ENCODE results near the gene TFB1M. TPM values are rescaled to one million over a fixed set of nuclear protein-coding genes. Genes with fewer than 3 reads are reported as not detected.
A peak's percentile ranks its signal among the peaks of the same experiment; 100 is the strongest.
"Not testable (repeated sequence)": the region's sequence is repeated elsewhere in the genome, so short reads cannot be mapped to it uniquely, and the experiment has no call there.

The TFB1M gene
- total RNA-seq, 2 experiments from 2014 or later, result 32.4 to 36.3 TPM

DNA sequence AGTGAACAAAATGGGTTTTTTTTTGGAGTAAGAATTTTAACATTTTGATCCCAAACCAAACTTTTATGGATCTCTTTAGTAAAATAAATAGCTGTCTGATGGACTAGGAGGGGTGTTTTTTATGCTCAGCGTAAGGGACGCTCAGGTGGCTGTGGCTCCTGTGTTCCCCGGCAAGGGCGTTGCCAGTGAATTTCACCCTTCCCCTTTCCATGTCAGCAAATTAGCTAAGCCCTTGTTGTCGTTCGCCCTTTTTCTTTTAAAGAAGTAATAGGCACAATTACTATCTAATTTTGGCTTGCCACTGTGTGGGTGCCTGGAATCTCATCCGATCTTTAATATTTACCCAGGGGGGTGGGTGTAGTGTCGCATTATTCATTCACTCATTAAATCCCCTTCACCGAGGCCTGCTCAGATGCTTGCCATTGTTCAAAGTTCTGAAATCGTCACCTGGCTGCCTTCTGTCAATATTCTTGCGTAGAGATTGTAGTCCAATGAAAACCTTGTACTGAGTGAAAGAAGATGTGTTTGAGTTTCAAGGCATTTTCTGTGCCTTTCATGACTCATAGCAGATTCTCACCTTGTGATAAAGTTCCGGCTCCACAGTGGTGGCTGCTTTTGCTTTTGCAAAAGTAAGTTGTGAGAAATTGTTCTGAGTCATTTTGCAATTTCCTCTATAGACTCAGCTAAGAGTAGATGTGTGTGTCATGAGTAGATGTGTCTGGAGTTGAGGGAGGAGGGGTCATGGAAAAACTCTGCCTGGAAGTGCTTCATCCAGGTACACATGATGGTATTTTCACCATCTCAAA is 90.4 kb downstream of the TFB1M start:
- peak overlapping the region; percentile 28 for H3K27ac Mint-ChIP-seq
- H3K4me3 Mint-ChIP-seq, result no peak overlapping the region

DNA sequence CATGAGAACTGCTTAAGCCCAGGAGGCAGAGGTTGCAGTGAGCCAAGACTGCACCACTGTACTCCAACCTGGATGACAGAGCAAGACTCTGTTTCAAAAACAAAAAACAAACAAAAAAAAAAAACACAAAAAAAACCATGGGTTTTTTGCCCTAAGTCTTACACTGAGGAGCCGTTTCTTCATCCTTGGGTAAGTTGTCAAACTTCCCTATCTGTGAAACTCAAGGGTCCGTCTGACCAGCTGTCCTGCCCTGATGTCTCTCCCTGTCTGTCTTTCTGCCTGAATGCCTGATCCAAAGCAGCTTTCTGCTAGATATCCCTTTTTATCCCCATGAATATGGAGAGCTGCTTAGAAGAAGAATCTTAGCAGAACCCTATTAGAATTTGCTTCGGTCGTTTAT is 91.8 kb downstream of the TFB1M start:
- Mint-ChIP-seq H3K9me3 (no peaks in the 10 kb centered on the region), H3K27ac (no peak overlapping the region), H3K4me3 (no peak overlapping the region), H3K4me1 (peaks cover 14% of the 10 kb centered on the region), H3K27me3 (peaks cover 4% of the 10 kb centered on the region), H3K36me3 (no peaks in the 10 kb centered on the region)
- no peak for ATAC-seq (ENCODE audit: low read depth)
- DNase-seq, result no peak
- POLR2A ChIA-PET, result no interaction called here

More for the DNA sequence above, 90.4 kb downstream of the TFB1M start:
- Mint-ChIP-seq H3K36me3 (no peaks in the 10 kb centered on the region), H3K9me3 (no peaks in the 10 kb centered on the region), H3K27me3 (peaks cover 5% of the 10 kb centered on the region), H3K4me1 (peaks cover 14% of the 10 kb centered on the region)
- POLR2A ChIA-PET, result no interaction called here
- DNase-seq, result no peak
- peak; percentile 83 for ATAC-seq (ENCODE audit: low read depth)

DNA sequence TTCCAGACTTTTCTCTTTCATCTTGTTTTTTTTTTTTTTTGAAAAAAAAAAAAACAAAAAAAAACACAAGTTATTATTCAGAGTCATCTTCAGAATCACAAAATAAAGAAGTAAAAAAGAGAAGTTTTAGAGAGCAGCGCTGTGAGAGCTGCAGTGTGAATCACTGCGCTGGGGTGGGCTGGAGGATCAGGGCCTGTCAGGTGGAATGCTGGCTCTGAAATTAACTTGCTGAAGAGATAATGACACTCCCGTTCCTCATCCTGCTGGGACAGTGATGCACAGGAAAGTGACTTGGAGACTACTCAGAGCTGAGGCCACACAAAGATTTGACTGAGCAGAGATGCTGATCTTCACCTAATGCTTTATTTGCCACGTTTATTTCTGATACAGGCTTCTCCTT is 93.2 kb downstream of the TFB1M start:
- ATAC-seq (ENCODE audit: low read depth) (no peak), DNase-seq (no peak)
- POLR2A ChIA-PET, result no interaction called here
- Mint-ChIP-seq H3K4me1 (peaks cover 14% of the 10 kb centered on the region), H3K36me3 (no peaks in the 10 kb centered on the region), H3K27me3 (peaks cover 11% of the 10 kb centered on the region), H3K9me3 (no peaks in the 10 kb centered on the region), H3K4me3 (no peak overlapping the region), H3K27ac (no peak overlapping the region)

DNA sequence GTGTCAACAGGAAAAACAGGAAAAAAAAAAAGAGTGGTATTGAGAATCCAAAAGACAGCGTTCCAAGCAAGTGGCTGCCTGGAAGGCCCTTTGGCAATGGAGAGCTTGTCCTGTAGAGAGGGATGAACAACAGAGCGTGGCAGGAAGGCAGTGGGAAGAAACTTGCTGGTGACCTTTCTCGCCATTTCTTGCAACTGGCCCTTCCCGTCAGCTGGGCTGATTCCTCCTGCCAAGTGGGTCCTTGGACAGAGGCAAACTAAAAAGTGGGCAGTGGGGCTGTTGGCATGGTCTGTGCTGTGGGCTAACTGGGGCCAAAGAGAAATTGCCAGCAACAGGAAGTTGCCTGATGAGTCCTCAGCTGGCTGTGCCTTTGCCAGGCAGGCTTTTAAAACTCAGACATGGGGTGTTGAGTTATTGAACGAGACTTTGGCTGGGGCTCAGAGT is 94.4 kb downstream of the TFB1M start:
- POLR2A ChIA-PET, result no interaction called here
- ATAC-seq (ENCODE audit: low read depth) (no peak), DNase-seq (no peak)
- Mint-ChIP-seq H3K4me1 (peaks cover 14% of the 10 kb centered on the region), H3K36me3 (no peaks in the 10 kb centered on the region), H3K9me3 (no peaks in the 10 kb centered on the region), H3K27ac (no peak overlapping the region), H3K4me3 (no peak overlapping the region), H3K27me3 (peaks cover 9% of the 10 kb centered on the region)

DNA sequence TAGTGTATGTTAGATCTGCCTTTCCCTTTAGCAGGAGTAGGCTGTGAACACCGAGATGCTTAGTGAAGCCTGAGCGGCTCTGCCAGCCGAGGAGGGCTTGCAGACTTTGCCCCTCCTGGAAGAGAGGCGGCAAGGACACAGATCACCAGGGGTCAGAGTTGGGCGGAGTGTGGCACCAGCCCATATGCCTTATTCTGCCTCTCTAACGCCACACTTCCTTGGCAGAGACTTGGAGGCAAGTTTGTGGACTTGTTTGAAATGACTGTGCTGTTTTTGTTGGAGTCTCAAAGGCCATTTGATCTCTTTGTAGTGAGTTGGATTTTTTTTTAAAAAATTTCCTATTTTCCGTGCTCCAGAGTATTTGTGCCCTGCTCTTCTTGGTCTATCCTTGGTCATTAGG is 95.0 kb downstream of the TFB1M start:
- H3K36me3 Mint-ChIP-seq, result no peaks in the 10 kb centered on the region
- POLR2A ChIA-PET, result no interaction called here

DNA sequence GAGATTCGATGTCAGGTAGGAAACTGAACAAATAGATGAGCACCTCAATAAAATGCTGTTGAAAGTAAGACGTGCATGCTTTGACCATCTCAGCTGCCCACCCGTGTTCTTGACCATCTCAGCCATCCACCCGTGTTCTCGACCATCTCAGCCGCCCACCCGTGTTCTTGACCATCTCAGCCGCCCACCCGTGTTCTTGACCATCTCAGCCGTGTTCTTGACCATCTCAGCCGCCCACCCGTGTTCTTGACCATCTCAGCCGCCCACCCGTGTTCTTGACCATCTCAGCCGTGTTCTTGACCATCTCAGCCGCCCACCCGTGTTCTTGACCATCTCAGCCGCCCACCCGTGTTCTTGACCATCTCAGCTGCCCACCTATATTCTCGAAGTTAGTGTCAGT is 95.6 kb downstream of the TFB1M start:
- POLR2A ChIA-PET; H3K27me3 Mint-ChIP-seq; H3K4me1 Mint-ChIP-seq; H3K27ac Mint-ChIP-seq; H3K36me3 Mint-ChIP-seq; H3K4me3 Mint-ChIP-seq; DNase-seq; ATAC-seq (ENCODE audit: low read depth); H3K9me3 Mint-ChIP-seq: not testable (repeated sequence)

More for the DNA sequence above, 95.0 kb downstream of the TFB1M start:
- ATAC-seq (ENCODE audit: low read depth), result no peak
- Mint-ChIP-seq H3K27me3 (peaks cover 9% of the 10 kb centered on the region), H3K27ac (no peak overlapping the region), H3K4me1 (peaks cover 9% of the 10 kb centered on the region), H3K9me3 (no peaks in the 10 kb centered on the region), H3K4me3 (no peak overlapping the region)
- no peak for DNase-seq

DNA sequence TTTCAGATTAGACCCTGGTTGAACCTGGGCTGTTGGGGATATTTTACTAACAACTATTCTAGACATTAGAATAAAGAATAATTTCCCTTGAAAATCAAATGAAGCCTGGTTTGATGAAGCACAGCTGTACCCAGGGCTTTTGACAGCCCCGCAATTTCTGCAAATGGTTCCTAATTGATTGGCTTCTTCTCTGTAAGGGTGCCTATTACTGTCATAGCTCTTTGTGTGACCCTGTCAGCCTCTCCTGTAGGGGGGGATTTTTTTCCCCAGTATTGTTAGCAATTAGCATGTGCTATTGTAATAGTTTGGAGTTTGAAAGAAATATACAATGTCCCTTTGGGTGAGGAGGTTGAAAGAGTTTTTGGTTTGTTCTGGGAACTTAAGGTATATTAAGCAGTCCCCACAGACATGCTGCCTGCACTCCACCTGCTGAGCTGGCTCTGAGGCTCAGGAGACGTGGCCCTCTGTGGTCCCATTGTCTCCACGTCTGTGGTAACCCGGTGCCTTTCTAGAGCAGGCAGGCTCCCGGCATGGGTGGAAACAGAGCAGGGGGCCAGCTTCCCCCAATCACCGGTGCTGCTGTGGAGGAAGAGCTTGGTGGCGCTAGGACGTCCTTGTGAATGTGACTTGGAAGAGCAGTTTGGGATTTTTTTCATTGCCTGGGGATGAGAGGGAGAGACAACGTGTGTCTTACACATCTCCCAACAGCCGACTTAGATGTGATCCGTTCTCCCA is 97.8 kb downstream of the TFB1M start:
- Mint-ChIP-seq H3K27ac (no peak overlapping the region), H3K4me3 (no peak overlapping the region), H3K9me3 (no peaks in the 10 kb centered on the region), H3K27me3 (peaks cover 10% of the 10 kb centered on the region), H3K4me1 (peaks cover 1% of the 10 kb centered on the region), H3K36me3 (no peaks in the 10 kb centered on the region)
- no peak for ATAC-seq (ENCODE audit: low read depth)
- POLR2A ChIA-PET, result no interaction called here
- DNase-seq, result no peak

DNA sequence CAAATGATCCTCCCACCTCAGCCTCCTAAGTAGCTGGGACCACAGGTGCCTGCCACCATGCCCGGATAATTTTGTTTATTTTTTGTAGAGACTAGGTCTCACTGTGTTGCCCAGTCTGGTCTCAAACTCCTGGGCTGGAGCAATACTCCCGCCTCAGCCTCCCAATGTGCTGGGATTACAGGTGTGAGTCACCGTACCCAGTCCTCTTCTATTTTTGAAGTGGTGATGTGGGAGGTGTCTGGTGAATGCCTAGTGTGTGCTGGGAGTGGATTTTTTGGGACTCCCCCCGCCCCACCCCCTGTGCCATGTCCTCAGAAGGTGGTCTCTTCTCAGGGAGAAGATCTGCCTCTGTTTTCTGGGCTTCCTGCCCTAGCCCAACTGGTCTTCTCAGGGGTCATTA is 98.4 kb downstream of the TFB1M start:
- H3K27me3 Mint-ChIP-seq, result peaks cover 10% of the 10 kb centered on the region
- ATAC-seq (ENCODE audit: low read depth) (no peak), DNase-seq (no peak)
- H3K27ac Mint-ChIP-seq, result no peak overlapping the region
- peaks cover 1% of the 10 kb centered on the region for H3K4me1 Mint-ChIP-seq
- POLR2A ChIA-PET, result no interaction called here
- no peaks in the 10 kb centered on the region for H3K36me3 Mint-ChIP-seq
- H3K9me3 Mint-ChIP-seq, result no peaks in the 10 kb centered on the region
- H3K4me3 Mint-ChIP-seq, result no peak overlapping the region

DNA sequence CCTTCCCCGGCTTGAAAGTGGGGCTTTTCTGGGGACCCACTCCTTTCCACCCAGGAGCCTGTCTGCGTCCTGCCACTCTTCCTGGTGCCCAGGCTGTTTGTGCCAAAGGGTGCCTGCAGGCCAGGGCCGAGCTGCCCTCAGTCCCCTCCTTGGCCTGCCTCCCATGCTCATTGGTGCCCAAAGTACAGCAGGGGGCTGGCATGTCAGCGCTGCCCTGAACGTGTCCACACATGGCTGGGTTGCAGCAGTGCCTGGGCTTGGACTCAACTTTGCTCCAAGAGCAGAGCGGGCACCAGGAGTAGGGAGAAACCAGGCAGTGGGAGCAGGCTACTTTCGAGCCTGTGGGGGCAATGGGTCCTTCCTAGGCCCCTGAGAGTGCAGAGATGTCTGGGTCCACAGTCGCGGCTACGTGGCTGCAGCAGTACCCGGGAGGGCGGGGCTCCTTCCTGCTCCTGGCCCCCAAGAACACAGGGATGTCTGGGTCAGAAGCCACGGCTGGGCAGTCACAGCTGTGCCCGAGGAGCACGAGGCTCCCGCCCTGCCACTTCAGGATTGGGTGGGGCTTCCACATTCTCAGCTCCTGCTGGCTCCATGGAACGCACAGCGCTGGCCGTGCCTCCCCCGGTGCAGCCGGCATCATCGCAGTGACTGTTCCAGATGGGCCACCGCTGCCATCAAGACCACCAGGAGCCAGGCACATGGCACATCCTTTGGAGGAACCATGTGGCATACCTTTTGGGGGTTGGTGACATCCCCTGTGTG is 100.5 kb downstream of the TFB1M start:
- Mint-ChIP-seq H3K27ac (no peak overlapping the region), H3K27me3 (peaks cover 10% of the 10 kb centered on the region), H3K4me3 (no peak overlapping the region), H3K4me1 (peaks cover 1% of the 10 kb centered on the region), H3K36me3 (no peaks in the 10 kb centered on the region), H3K9me3 (no peaks in the 10 kb centered on the region)
- POLR2A ChIA-PET, result no interaction called here
- DNase-seq (no peak), ATAC-seq (ENCODE audit: low read depth) (no peak)

DNA sequence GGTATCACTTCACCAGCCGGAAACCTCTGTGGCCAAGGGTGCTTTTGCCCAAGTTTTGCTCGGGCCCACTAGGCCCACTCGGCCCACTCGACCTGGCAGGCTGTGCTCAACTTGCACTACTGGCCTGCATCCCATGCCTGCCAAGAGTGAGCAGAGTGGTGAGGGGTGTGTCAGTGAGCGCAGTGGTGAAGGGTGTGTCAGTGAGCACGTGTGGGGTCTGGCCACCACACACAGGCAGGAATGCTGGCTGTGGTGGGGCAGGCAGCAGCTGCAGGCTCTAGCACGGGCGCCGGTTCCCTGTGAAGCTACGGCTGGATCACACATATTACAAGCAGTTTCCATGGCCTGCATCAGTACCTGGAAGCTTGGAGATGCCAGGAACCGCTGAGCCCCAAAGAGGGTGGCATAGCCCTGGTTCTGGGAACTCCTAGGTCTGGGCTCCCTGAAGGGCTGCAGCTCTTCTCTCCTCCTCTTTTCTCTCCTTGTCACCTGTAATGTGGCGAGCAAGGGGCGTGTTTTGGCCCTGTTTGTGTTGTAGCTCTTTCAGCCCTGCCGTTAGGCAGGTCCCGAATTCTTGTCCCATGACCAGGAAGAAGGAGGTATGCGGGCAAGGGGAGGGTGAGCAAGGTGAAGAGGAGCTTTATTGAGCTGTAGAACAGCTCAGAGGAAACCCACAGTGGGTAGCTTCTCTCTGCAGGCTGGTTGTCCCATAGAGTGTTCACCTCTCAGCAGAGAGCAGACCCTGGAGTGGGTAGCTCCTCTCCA is 101.5 kb downstream of the TFB1M start:
- DNase-seq, result no peak
- no peak overlapping the region for H3K27ac Mint-ChIP-seq
- H3K4me3 Mint-ChIP-seq, result no peak overlapping the region
- ATAC-seq (ENCODE audit: low read depth), result no peak
- H3K27me3 Mint-ChIP-seq, result peaks cover 12% of the 10 kb centered on the region
- H3K9me3 Mint-ChIP-seq, result no peaks in the 10 kb centered on the region
- H3K36me3 Mint-ChIP-seq, result no peaks in the 10 kb centered on the region
- POLR2A ChIA-PET, result no interaction called here
- peaks cover 1% of the 10 kb centered on the region for H3K4me1 Mint-ChIP-seq

DNA sequence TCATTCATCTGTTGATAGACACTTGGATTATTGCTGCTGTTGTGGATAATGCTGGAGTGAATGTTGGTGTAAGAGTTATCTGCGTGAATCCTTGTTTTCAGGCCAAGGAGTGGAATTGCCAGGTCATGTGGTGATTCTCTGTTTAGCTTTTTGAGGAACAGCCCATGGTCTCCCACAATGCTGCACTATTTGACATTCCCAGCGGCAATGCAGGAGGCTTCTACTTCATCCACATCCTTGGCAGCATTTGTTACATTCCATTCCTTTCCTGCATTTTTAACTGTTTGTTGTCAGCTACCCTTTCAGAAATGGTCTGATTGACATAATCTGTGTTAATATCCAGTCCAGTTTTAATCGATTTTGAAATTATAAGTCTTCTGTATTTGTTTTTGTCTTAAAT is 102.2 kb downstream of the TFB1M start:
- no peak for ATAC-seq (ENCODE audit: low read depth)
- no peaks in the 10 kb centered on the region for H3K9me3 Mint-ChIP-seq
- H3K27me3 Mint-ChIP-seq, result peaks cover 13% of the 10 kb centered on the region
- no peak overlapping the region for H3K4me3 Mint-ChIP-seq
- POLR2A ChIA-PET, result no interaction called here
- no peak overlapping the region for H3K27ac Mint-ChIP-seq
- H3K36me3 Mint-ChIP-seq, result no peaks in the 10 kb centered on the region
- DNase-seq, result no peak
- peaks cover 1% of the 10 kb centered on the region for H3K4me1 Mint-ChIP-seq

DNA sequence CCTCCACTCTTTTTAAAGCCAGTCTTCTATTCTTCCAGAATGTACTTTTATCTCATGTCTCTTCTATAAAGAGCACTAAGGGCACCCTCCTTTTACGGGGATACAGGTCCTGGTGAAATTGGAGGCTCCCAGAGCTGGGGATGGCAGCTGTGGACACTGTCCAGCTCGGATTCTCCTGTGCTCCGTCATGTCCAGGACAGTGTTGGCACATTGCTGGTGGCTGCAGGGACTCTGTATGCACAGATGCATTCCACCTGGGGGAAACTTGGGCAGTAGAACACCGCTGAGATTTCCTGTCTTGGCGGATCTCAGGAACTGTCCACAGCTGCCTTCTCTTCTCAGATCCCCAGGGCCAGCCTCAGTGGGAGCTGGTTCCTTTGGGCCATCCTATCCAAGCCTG is 107.1 kb downstream of the TFB1M start:
- H3K4me1 Mint-ChIP-seq, result no peaks in the 10 kb centered on the region
- no peak overlapping the region for H3K27ac Mint-ChIP-seq
- no peak for DNase-seq
- H3K36me3 Mint-ChIP-seq, result no peaks in the 10 kb centered on the region
- no peaks in the 10 kb centered on the region for H3K9me3 Mint-ChIP-seq
- peaks cover 6% of the 10 kb centered on the region for H3K27me3 Mint-ChIP-seq
- H3K4me3 Mint-ChIP-seq, result no peak overlapping the region
- no peak for ATAC-seq (ENCODE audit: low read depth)
- POLR2A ChIA-PET, result no interaction called here

Measured in activated naive CD8-positive, alpha-beta T cell treated with anti-CD3 and anti-CD28 coated beads, Interleukin-2, amount 10 ng/mL, durations not matched to agents 7 days and 5 days (primary cell).